ENCODE results near the gene LMF1.

LMF1 gene

GRCh38 chr16:918741-919657 is 51.8 kb downstream of the LMF1 start:
- no peaks in the 10 kb centered on the region for H3K36me3 ChIP-seq (ENCODE audit: control insufficient read depth, insufficient read depth, low read length)
- no peaks in the 10 kb centered on the region for H3K27me3 ChIP-seq (ENCODE audit: control insufficient read depth, insufficient read depth, low read length)
- H3K27ac ChIP-seq (ENCODE audit: low read depth, low read length) = no peak overlapping the region
- H3K4me1 ChIP-seq (ENCODE audit: control insufficient read depth, insufficient read depth, low read length) = no peaks in the 10 kb centered on the region
- H3K9me3 ChIP-seq (ENCODE audit: control insufficient read depth, insufficient read depth, low read length) = 0 out of 2 replicates have a peak, but pooled peaks cover 5% of the 10 kb centered on the region
- no peak overlapping the region for H3K9ac ChIP-seq (ENCODE audit: low read depth, low read length)
- H3K4me3 ChIP-seq (ENCODE audit: low read depth, low read length) = no peak overlapping the region

GRCh38 chr16:918068-918467 is 52.7 kb downstream of the LMF1 start:
- no peak overlapping the region for H3K9ac ChIP-seq (ENCODE audit: low read depth, low read length)
- H3K4me3 ChIP-seq (ENCODE audit: low read depth, low read length) = no peak overlapping the region
- no peaks in the 10 kb centered on the region for H3K36me3 ChIP-seq (ENCODE audit: control insufficient read depth, insufficient read depth, low read length)
- no peak overlapping the region for H3K27ac ChIP-seq (ENCODE audit: low read depth, low read length)
- H3K27me3 ChIP-seq (ENCODE audit: control insufficient read depth, insufficient read depth, low read length) = no peaks in the 10 kb centered on the region
- H3K4me1 ChIP-seq (ENCODE audit: control insufficient read depth, insufficient read depth, low read length) = no peaks in the 10 kb centered on the region
- no peaks in the 10 kb centered on the region for H3K9me3 ChIP-seq (ENCODE audit: control insufficient read depth, insufficient read depth, low read length)

GRCh38 chr16:917591-918061 is 53.2 kb downstream of the LMF1 start:
- Histone ChIP-seq H3K4me3 (ENCODE audit: low read depth, low read length) (no peak overlapping the region), H3K9ac (ENCODE audit: low read depth, low read length) (no peak overlapping the region), H3K9me3 (ENCODE audit: control insufficient read depth, insufficient read depth, low read length) (no peaks in the 10 kb centered on the region), H3K27ac (ENCODE audit: low read depth, low read length) (no peak overlapping the region), H3K4me1 (ENCODE audit: control insufficient read depth, insufficient read depth, low read length) (no peaks in the 10 kb centered on the region), H3K36me3 (ENCODE audit: control insufficient read depth, insufficient read depth, low read length) (no peaks in the 10 kb centered on the region), H3K27me3 (ENCODE audit: control insufficient read depth, insufficient read depth, low read length) (no peaks in the 10 kb centered on the region)

GRCh38 chr16:916035-916799 is 54.6 kb downstream of the LMF1 start:
- Histone ChIP-seq H3K36me3 (ENCODE audit: control insufficient read depth, insufficient read depth, low read length) (no peaks in the 10 kb centered on the region), H3K4me3 (ENCODE audit: low read depth, low read length) (no peak overlapping the region), H3K9me3 (ENCODE audit: control insufficient read depth, insufficient read depth, low read length) (no peaks in the 10 kb centered on the region), H3K9ac (ENCODE audit: low read depth, low read length) (no peak overlapping the region), H3K27ac (ENCODE audit: low read depth, low read length) (no peak overlapping the region), H3K27me3 (ENCODE audit: control insufficient read depth, insufficient read depth, low read length) (no peaks in the 10 kb centered on the region), H3K4me1 (ENCODE audit: control insufficient read depth, insufficient read depth, low read length) (no peaks in the 10 kb centered on the region)

- H3K36me3 ChIP-seq (ENCODE audit: control insufficient read depth, insufficient read depth, low read length) = no peaks in the 10 kb centered on the region
- no peaks in the 10 kb centered on the region for H3K27me3 ChIP-seq (ENCODE audit: control insufficient read depth, insufficient read depth, low read length)
- H3K4me1 ChIP-seq (ENCODE audit: control insufficient read depth, insufficient read depth, low read length) = no peaks in the 10 kb centered on the region
- H3K27ac ChIP-seq (ENCODE audit: low read depth, low read length) = no peak overlapping the region
- H3K4me3 ChIP-seq (ENCODE audit: low read depth, low read length) = no peak overlapping the region
- no peaks in the 10 kb centered on the region for H3K9me3 ChIP-seq (ENCODE audit: control insufficient read depth, insufficient read depth, low read length)
- H3K9ac ChIP-seq (ENCODE audit: low read depth, low read length) = no peak overlapping the region
Observed at GRCh38 chr16:915546-915945, 55.2 kb downstream of the LMF1 start.

- Histone ChIP-seq H3K27ac (ENCODE audit: low read depth, low read length) (no peak overlapping the region), H3K27me3 (ENCODE audit: control insufficient read depth, insufficient read depth, low read length) (no peaks in the 10 kb centered on the region), H3K36me3 (ENCODE audit: control insufficient read depth, insufficient read depth, low read length) (no peaks in the 10 kb centered on the region), H3K4me3 (ENCODE audit: low read depth, low read length) (no peak overlapping the region), H3K9ac (ENCODE audit: low read depth, low read length) (no peak overlapping the region), H3K9me3 (ENCODE audit: control insufficient read depth, insufficient read depth, low read length) (no peaks in the 10 kb centered on the region), H3K4me1 (ENCODE audit: control insufficient read depth, insufficient read depth, low read length) (no peaks in the 10 kb centered on the region)
Observed at GRCh38 chr16:914440-914839, 56.3 kb downstream of the LMF1 start.

- H3K4me1 ChIP-seq (ENCODE audit: control insufficient read depth, insufficient read depth, low read length) = no peaks in the 10 kb centered on the region
- no peak overlapping the region for H3K4me3 ChIP-seq (ENCODE audit: low read depth, low read length)
- H3K27ac ChIP-seq (ENCODE audit: low read depth, low read length) = no peak overlapping the region
- H3K27me3 ChIP-seq (ENCODE audit: control insufficient read depth, insufficient read depth, low read length) = no peaks in the 10 kb centered on the region
- no peak overlapping the region for H3K9ac ChIP-seq (ENCODE audit: low read depth, low read length)
- no peaks in the 10 kb centered on the region for H3K36me3 ChIP-seq (ENCODE audit: control insufficient read depth, insufficient read depth, low read length)
- no peaks in the 10 kb centered on the region for H3K9me3 ChIP-seq (ENCODE audit: control insufficient read depth, insufficient read depth, low read length)
Observed at GRCh38 chr16:913817-914439, 56.9 kb downstream of the LMF1 start.

GRCh38 chr16:912684-913613 is 57.8 kb downstream of the LMF1 start:
- H3K27ac ChIP-seq (ENCODE audit: low read depth, low read length) = no peak overlapping the region
- H3K4me3 ChIP-seq (ENCODE audit: low read depth, low read length) = no peak overlapping the region
- no peak overlapping the region for H3K9ac ChIP-seq (ENCODE audit: low read depth, low read length)
- no peaks in the 10 kb centered on the region for H3K4me1 ChIP-seq (ENCODE audit: control insufficient read depth, insufficient read depth, low read length)
- H3K9me3 ChIP-seq (ENCODE audit: control insufficient read depth, insufficient read depth, low read length) = no peaks in the 10 kb centered on the region
- H3K36me3 ChIP-seq (ENCODE audit: control insufficient read depth, insufficient read depth, low read length) = no peaks in the 10 kb centered on the region
- no peaks in the 10 kb centered on the region for H3K27me3 ChIP-seq (ENCODE audit: control insufficient read depth, insufficient read depth, low read length)

- no peak overlapping the region for H3K9ac ChIP-seq (ENCODE audit: low read depth, low read length)
- no peaks in the 10 kb centered on the region for H3K9me3 ChIP-seq (ENCODE audit: control insufficient read depth, insufficient read depth, low read length)
- H3K27me3 ChIP-seq (ENCODE audit: control insufficient read depth, insufficient read depth, low read length) = no peaks in the 10 kb centered on the region
- no peaks in the 10 kb centered on the region for H3K36me3 ChIP-seq (ENCODE audit: control insufficient read depth, insufficient read depth, low read length)
- H3K4me1 ChIP-seq (ENCODE audit: control insufficient read depth, insufficient read depth, low read length) = no peaks in the 10 kb centered on the region
- no peak overlapping the region for H3K4me3 ChIP-seq (ENCODE audit: low read depth, low read length)
- H3K27ac ChIP-seq (ENCODE audit: low read depth, low read length) = no peak overlapping the region
Observed at GRCh38 chr16:912322-912683, 58.5 kb downstream of the LMF1 start.

GRCh38 chr16:911604-912321 is 59.0 kb downstream of the LMF1 start:
- Histone ChIP-seq H3K4me3 (ENCODE audit: low read depth, low read length) (no peak overlapping the region), H3K27ac (ENCODE audit: low read depth, low read length) (no peak overlapping the region), H3K9me3 (ENCODE audit: control insufficient read depth, insufficient read depth, low read length) (no peaks in the 10 kb centered on the region), H3K36me3 (ENCODE audit: control insufficient read depth, insufficient read depth, low read length) (no peaks in the 10 kb centered on the region), H3K27me3 (ENCODE audit: control insufficient read depth, insufficient read depth, low read length) (no peaks in the 10 kb centered on the region), H3K4me1 (ENCODE audit: control insufficient read depth, insufficient read depth, low read length) (no peaks in the 10 kb centered on the region), H3K9ac (ENCODE audit: low read depth, low read length) (no peak overlapping the region)
